H1 (cell line): Measurements from ENCODE around the gene CCDC38. TPM values are rescaled to one million over a fixed set of nuclear protein-coding genes. Genes with fewer than 3 reads are reported as not detected.

Source experiments
- CTCF ChIA-PET: fragments of 300-600 bp; sonication (Branson Sonifier 250); formaldehyde crosslinking; loops from one replicate; lab custom pipeline; 2021; ENCODE audit not compliant: partially characterized antibody; lab: Charles Lee
- POLR2A ChIA-PET: fragments of 300-600 bp; sonication (Branson Sonifier 250); formaldehyde crosslinking; loops from one replicate; lab custom pipeline; 2021; ENCODE audit warnings: inconsistent platforms; ENCODE audit not compliant: partially characterized antibody; lab: Charles Lee
- DNase-seq, 2 experiments: peaks; one replicate each; pipeline versions ENCODE4 v3.0.0 to v3.0.0-alpha.2; 2010 to 2022; ENCODE audit warnings: low spot score in 2 of 2, low read depth in 1 of 2, mixed read lengths in 1 of 2
- FAIRE-seq: peaks from 2 replicates; lab custom pipeline; 2011; peaks lifted over from hg19 to GRCh38; lab: Jason Lieb, UNC
- H2AFZ ChIP-seq: 2 replicates; pipeline ENCODE4 v1.8.1; 2012; ENCODE audit warnings: low read length, inconsistent platforms
- H2AK5ac ChIP-seq: 2 replicates; pipeline ENCODE4 v1.6.1; 2013; ENCODE audit warnings: low read depth, low read length
- H2BK120ac ChIP-seq: replicated peaks from 2 replicates; pipeline ENCODE3; 2013; ENCODE audit warnings: low read depth, low read length, inconsistent platforms
- H2BK12ac ChIP-seq: 2 replicates; pipeline ENCODE4 v1.6.1; 2013; ENCODE audit warnings: low read depth, low read length
- H2BK15ac ChIP-seq: 2 replicates; pipeline ENCODE4 v1.6.1; 2013; ENCODE audit warnings: low read length
- H2BK20ac ChIP-seq: 2 replicates; pipeline ENCODE4 v1.6.1; 2013; ENCODE audit warnings: low read length
- H2BK5ac ChIP-seq: 2 replicates; pipeline ENCODE4 v1.6.1; 2013; ENCODE audit warnings: low read depth, low read length
- H3K14ac ChIP-seq: 2 replicates; pipeline ENCODE4 v1.6.1; 2013; ENCODE audit warnings: inconsistent platforms; ENCODE audit not compliant: insufficient read length
- H3K18ac ChIP-seq: 2 replicates; pipeline ENCODE4 v1.6.1; 2013; ENCODE audit warnings: low read length; ENCODE audit errors: extremely low read depth
- H3K23ac ChIP-seq: 2 replicates; pipeline ENCODE4 v1.6.1; 2013; ENCODE audit warnings: inconsistent platforms; ENCODE audit not compliant: insufficient read length
- H3K23me2 ChIP-seq: 2 replicates; pipeline ENCODE4 v1.6.1; 2013; ENCODE audit warnings: low read depth, low read length
- H3K27ac ChIP-seq: 2 replicates; pipeline ENCODE4 v1.6.1; 2011; ENCODE audit warnings: low read depth, low read length, inconsistent platforms
- H3K27me3 ChIP-seq, 4 experiments: replicated peaks in 1 of 4; 1 replicate in 1 of 4; 2 replicates in 3 of 4; pipeline versions ENCODE4 v1.6.1 to v1.8.1; 2011 to 2013; ENCODE audit warnings: low read length in 3 of 4, mild to moderate bottlenecking in 3 of 4, inconsistent platforms in 2 of 4, mixed read lengths in 2 of 4, moderate library complexity in 1 of 4; ENCODE audit not compliant: control insufficient read depth in 3 of 4, insufficient read depth in 3 of 4; ENCODE audit errors: extremely low read depth in 1 of 4
- H3K36me3 ChIP-seq, 4 experiments: 2 replicates each; pipeline versions ENCODE4 v1.6.1 to v1.8.1; 2011 to 2013; ENCODE audit warnings: mild to moderate bottlenecking in 4 of 4, low read length in 3 of 4, moderate library complexity in 2 of 4, control low read depth in 1 of 4, inconsistent platforms in 1 of 4; ENCODE audit not compliant: insufficient read depth in 4 of 4, control insufficient read depth in 2 of 4
- H3K4ac ChIP-seq: replicated peaks from 2 replicates; pipeline ENCODE3; 2013; ENCODE audit warnings: low read length, low read depth, mixed read lengths, inconsistent platforms; ENCODE audit not compliant: insufficient read length
- H3K4me1 ChIP-seq, 4 experiments: replicated peaks in 1 of 4; 1 replicate in 1 of 4; 2 replicates in 3 of 4; pipeline versions ENCODE4 v1.6.1 to v1.8.1; 2011 to 2013; ENCODE audit warnings: low read length in 3 of 4, inconsistent platforms in 2 of 4, mixed read lengths in 1 of 4; ENCODE audit not compliant: insufficient read depth in 4 of 4, control insufficient read depth in 3 of 4
- H3K4me2 ChIP-seq, 2 experiments: 2 replicates each; pipeline versions ENCODE4 v1.6.1 to v1.8.1; 2011 to 2013; ENCODE audit warnings: low read depth in 2 of 2, low read length in 2 of 2, control low read depth in 1 of 2, inconsistent platforms in 1 of 2, mild to moderate bottlenecking in 1 of 2; ENCODE audit not compliant: insufficient read depth in 1 of 2
- H3K4me3 ChIP-seq, 4 experiments: fragments of 200-600, 300-600 bp in 1 of 4; sonication (generic), shearing (Covaris generic), sonication (Bioruptor Twin) in 1 of 4; 2 replicates each; pipeline versions ENCODE4 v1.5.1 to v1.8.1; 2011 to 2016; ENCODE audit warnings: low read length in 4 of 4, low read depth in 3 of 4, control low read depth in 2 of 4, inconsistent platforms in 2 of 4, mild to moderate bottlenecking in 2 of 4, mixed read lengths in 1 of 4, moderate library complexity in 1 of 4; ENCODE audit not compliant: insufficient read depth in 2 of 4; ENCODE audit errors: extremely low read depth in 1 of 4
- H3K56ac ChIP-seq: replicated peaks from 2 replicates; pipeline ENCODE3; 2013; ENCODE audit warnings: low read depth, mild to moderate bottlenecking, mixed read lengths, low read length, inconsistent platforms; ENCODE audit not compliant: insufficient read length
- H3K79me1 ChIP-seq: 2 replicates; pipeline ENCODE4 v1.6.1; 2013; ENCODE audit warnings: low read depth, low read length, control low read depth
- H3K79me2 ChIP-seq, 2 experiments: 2 replicates each; pipeline versions ENCODE4 v1.6.1 to v1.8.1; 2012 to 2013; ENCODE audit warnings: low read length in 2 of 2, mild to moderate bottlenecking in 2 of 2, inconsistent platforms in 1 of 2; ENCODE audit not compliant: insufficient read depth in 2 of 2, control insufficient read depth in 1 of 2
- H3K9ac ChIP-seq, 4 experiments: replicated peaks in 1 of 4; 1 replicate in 1 of 4; 2 replicates in 3 of 4; pipeline versions ENCODE4 v1.6.1 to v1.8.1; 2011 to 2013; ENCODE audit warnings: low read depth in 3 of 4, low read length in 3 of 4, control low read depth in 2 of 4, mild to moderate bottlenecking in 2 of 4, moderate library complexity in 2 of 4, inconsistent platforms in 1 of 4; ENCODE audit errors: extremely low read depth in 1 of 4
- H3K9me3 ChIP-seq, 2 experiments: 2 replicates each; pipeline versions ENCODE4 v1.6.1 to v1.8.1; 2012 to 2013; ENCODE audit warnings: mild to moderate bottlenecking in 2 of 2, moderate library complexity in 2 of 2, control low read depth in 1 of 2, inconsistent platforms in 1 of 2, low read depth in 1 of 2, low read length in 1 of 2, mixed read lengths in 1 of 2; ENCODE audit not compliant: insufficient read depth in 2 of 2
- H4K20me1 ChIP-seq, 2 experiments: replicated peaks in 1 of 2; 2 replicates each; pipeline versions ENCODE3 to v1.8.1; 2011 to 2013; ENCODE audit warnings: inconsistent platforms in 2 of 2, low read length in 2 of 2, mild to moderate bottlenecking in 1 of 2; ENCODE audit not compliant: insufficient read depth in 2 of 2, control insufficient read depth in 1 of 2
- H4K5ac ChIP-seq: 2 replicates; pipeline ENCODE4 v1.6.1; 2013; ENCODE audit warnings: low read length, low read depth, mixed read lengths, inconsistent platforms; ENCODE audit not compliant: insufficient read length
- H4K8ac ChIP-seq: 2 replicates; pipeline ENCODE4 v1.8.0; 2013; ENCODE audit warnings: mild to moderate bottlenecking, moderate library complexity, low read length, inconsistent platforms; ENCODE audit not compliant: insufficient read depth; ENCODE audit errors: extremely low read depth
- H4K91ac ChIP-seq: replicated peaks from 2 replicates; pipeline ENCODE3; 2013; ENCODE audit warnings: low read length, mixed read lengths, inconsistent platforms; ENCODE audit not compliant: insufficient read length
- CBX8 ChIP-seq: fragments of 300-800, 300-1000 bp; sonication (generic); IDR thresholded peaks from 2 replicates; pipeline ENCODE4 v1.7.1; 2016; ENCODE audit warnings: low read depth, low read length, borderline replicate concordance
- POLR2AphosphoS5 ChIP-seq: IDR thresholded peaks from 2 replicates; pipeline ENCODE4 v1.6.1; 2011; ENCODE audit warnings: low read depth, low read length
- RAD21 ChIP-seq, 2 experiments: IDR thresholded peaks in 1 of 2; conservative IDR thresholded peaks in 1 of 2; 2 replicates each; pipeline ENCODE4 v1.6.1; 2011; ENCODE audit warnings: low read depth in 2 of 2, low read length in 2 of 2, improper control_type of control experiment in 1 of 2, inconsistent platforms in 1 of 2, mild to moderate bottlenecking in 1 of 2, moderate library complexity in 1 of 2
- RBBP5 ChIP-seq: IDR thresholded peaks from 2 replicates; pipeline ENCODE4 v1.7.1; 2012; ENCODE audit warnings: low read depth, mild to moderate bottlenecking, inconsistent platforms, low read length, moderate library complexity, borderline replicate concordance
- TBP ChIP-seq: IDR thresholded peaks from 2 replicates; pipeline ENCODE4 v1.6.1; 2011; ENCODE audit warnings: low read depth, low read length, improper control_type of control experiment
- TCF12 ChIP-seq: IDR thresholded peaks from 2 replicates; pipeline ENCODE4 v1.6.1; 2011; ENCODE audit warnings: low read depth, mild to moderate bottlenecking, low read length
- YY1 ChIP-seq: IDR thresholded peaks from 2 replicates; pipeline ENCODE4 v1.6.1; 2011; ENCODE audit warnings: low read depth, mild to moderate bottlenecking, low read length
- ZNF274 ChIP-seq: IDR thresholded peaks from 2 replicates; pipeline ENCODE4 v1.7.0; 2012; ENCODE audit warnings: low read length, borderline replicate concordance; ENCODE audit errors: extremely low read depth
- WGBS, 2 experiments: shearing (Covaris generic) in 1 of 2; methylation state at CpG; one replicate each; pipeline versions ENCODE4 v1.1.6 to v1.1.7; 2013 to 2015; ENCODE audit warnings: low lambda C conversion rate in 2 of 2, mixed read lengths in 2 of 2, inconsistent platforms in 1 of 2, low coverage in 1 of 2, missing lambda C conversion rate in 1 of 2; ENCODE audit not compliant: insufficient replicate concordance in 2 of 2, insufficient coverage in 1 of 2, insufficient read length in 1 of 2; ENCODE audit errors: extremely low coverage in 1 of 2, missing lambda C conversion rate in 1 of 2; 5-methylcytosine and 5-hydroxymethylcytosine counted together
- polyA plus RNA-seq, 7 experiments: library from polyadenylated mRNA; depleted of rRNA in 3 of 7; stranded (reverse) in 5 of 7; unstranded in 2 of 7; fragments of >200 nt in 5 of 7; fragments of 200-250 nt in 2 of 7; gene quantifications; 1 replicate in 5 of 7; 2 replicates in 1 of 7; 4 replicates in 1 of 7; pipeline versions ENCODE4 v1.2.1 to v1.2.3, GENCODE V29; 2011 to 2013; ENCODE audit warnings: missing spikeins in 2 of 7, mixed read lengths in 2 of 7
- total RNA-seq: library from RNA; stranded (reverse); fragmentation: NEBNext Ultra II Directional; extraction: Animal tissue kit (Norgen Biotek cat#: 25700); gene quantifications from 2 replicates; pipeline ENCODE4 v1.2.1, GENCODE V29; 2021
- TF ChIP-seq, protein P1 (sequence below): IDR thresholded peaks from 2 replicates; pipeline ENCODE4 v1.6.1; 2012; ENCODE audit warnings: inconsistent platforms

The CCDC38 gene
- total and polyA plus RNA-seq, 2 of the 8 experiments (the other 6 are each of a cell fraction or from before 2014, with no cell fraction given) = not detected

DNA sequence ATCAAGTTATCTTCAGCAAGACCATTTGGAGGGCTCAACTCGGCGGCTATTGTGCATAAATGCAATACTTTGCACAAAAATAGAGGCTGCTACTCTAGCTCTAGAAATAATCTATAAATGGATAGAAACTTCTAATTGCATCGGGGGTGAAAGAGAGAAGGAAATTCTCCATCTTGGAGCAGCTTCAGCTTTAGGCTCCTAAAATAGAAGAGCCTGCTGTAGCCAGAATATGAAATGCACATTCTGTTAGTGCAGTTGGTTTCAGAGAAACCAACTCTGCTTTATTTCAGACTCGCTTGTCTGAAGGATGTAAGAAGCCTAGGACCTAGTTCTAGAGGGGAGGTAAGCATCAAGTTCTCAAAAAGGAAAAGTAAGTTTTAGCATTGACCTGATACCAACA, 45.6 kb downstream of the CCDC38 start:
- no peaks in the 10 kb centered on the region for H4K20me1 ChIP-seq
- H2BK120ac ChIP-seq = no peak overlapping the region
- no peak overlapping the region for H3K18ac ChIP-seq
- no peak overlapping the region for H3K4me2 ChIP-seq
- H4K8ac ChIP-seq = no peak overlapping the region
- H3K4ac ChIP-seq = no peak overlapping the region
- H3K23ac ChIP-seq = no peak overlapping the region
- 92% methylated on average over 4 of the region's 4 CpGs; no CpG with 5 or more reads in 1 of the 2 experiments for WGBS, 2 experiments
- H3K4me3 ChIP-seq = no peak overlapping the region
- no peak overlapping the region for H2AK5ac ChIP-seq
- no peaks in the 10 kb centered on the region for H3K79me1 ChIP-seq
- ChIA-PET CTCF (interaction anchor here (0.6 to 1.5 kb wide), 4 partner anchors 21 to 103 kb away, joined by 3 to 4 read pairs (median 4); no protein-coding TSS in a partner anchor), POLR2A (interaction anchor here (0.9 kb wide), 1 partner anchor 37 kb away, joined by 3 read pairs; no protein-coding TSS in a partner anchor)
- no peak overlapping the region for H2AFZ ChIP-seq
- no peaks in the 10 kb centered on the region for H3K9me3 ChIP-seq
- no peak overlapping the region for H2BK20ac ChIP-seq
- no peak overlapping the region for H4K5ac ChIP-seq
- no peak overlapping the region for H4K91ac ChIP-seq
- DNase-seq (no peak), FAIRE-seq (no peak)
- no peak overlapping the region for H3K9ac ChIP-seq
- no peak overlapping the region for H3K56ac ChIP-seq
- H2BK5ac ChIP-seq = no peak overlapping the region
- H2BK12ac ChIP-seq = no peak overlapping the region
- no peak overlapping the region for H2BK15ac ChIP-seq
- no peaks in the 10 kb centered on the region for H3K79me2 ChIP-seq
- H3K27me3 ChIP-seq = no peaks in the 10 kb centered on the region
- no peaks in the 10 kb centered on the region for H3K4me1 ChIP-seq
- H3K14ac ChIP-seq = no peak overlapping the region
- H3K23me2 ChIP-seq = no peaks in the 10 kb centered on the region
- H3K36me3 ChIP-seq = no peaks in the 10 kb centered on the region
- no peak overlapping the region for H3K27ac ChIP-seq
- TF ChIP-seq ZNF274 = no peak
- no peak for TF ChIP-seq CBX8
- TF ChIP-seq RAD21 (IDR thresholded peaks at IDR 0.05 in 1 of 2, conservative IDR thresholded peaks at IDR 0.05 in 1 of 2; ENCODE audit: low read depth in 2 of 2, low read length in 2 of 2) = no peak
- TF ChIP-seq TCF12 = no peak
- TF ChIP-seq TBP = no peak
- no peak for TF ChIP-seq YY1
- no peak for TF ChIP-seq POLR2AphosphoS5
- no peak for TF ChIP-seq RBBP5
- TF ChIP-seq, protein P1, sequence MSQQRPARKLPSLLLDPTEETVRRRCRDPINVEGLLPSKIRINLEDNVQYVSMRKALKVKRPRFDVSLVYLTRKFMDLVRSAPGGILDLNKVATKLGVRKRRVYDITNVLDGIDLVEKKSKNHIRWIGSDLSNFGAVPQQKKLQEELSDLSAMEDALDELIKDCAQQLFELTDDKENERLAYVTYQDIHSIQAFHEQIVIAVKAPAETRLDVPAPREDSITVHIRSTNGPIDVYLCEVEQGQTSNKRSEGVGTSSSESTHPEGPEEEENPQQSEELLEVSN = no peak
